ENCODE measurements around the gene TTC6. TPM values are rescaled to one million over a fixed set of nuclear protein-coding genes. Genes with fewer than 3 reads are reported as not detected.

The TTC6 gene
- total and polyA plus RNA-seq, 4 donors, result 0.74 to 21.7 (median 3.6) TPM

DNA sequence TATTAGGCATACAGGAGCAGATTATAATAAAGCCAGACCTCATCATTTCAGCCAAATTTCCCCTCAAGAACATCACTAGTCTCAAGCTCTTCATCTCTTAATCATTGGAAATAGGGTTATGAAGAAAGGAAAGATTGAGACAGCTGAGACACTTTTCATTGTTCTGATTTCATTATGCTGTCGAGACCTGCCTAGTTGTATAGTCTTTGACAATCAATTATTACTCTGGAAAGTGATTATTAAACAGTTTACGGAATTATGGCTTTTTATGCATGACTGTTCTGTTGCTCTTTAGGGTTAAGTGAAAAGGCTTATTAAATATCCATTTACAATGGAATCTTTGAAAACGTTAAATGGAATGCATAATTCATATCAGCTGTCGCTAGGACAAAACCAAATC, 48.3 kb downstream of the TTC6 start:
- 87% methylated on average over 4 of the region's 4 CpGs for WGBS
- no peaks in the 10 kb centered on the region for H3K27me3 ChIP-seq (ENCODE audit: control insufficient read depth in 4 of 4, insufficient read depth in 4 of 4, low read length in 3 of 4)
- no peaks in the 10 kb centered on the region for H3K9me3 ChIP-seq (ENCODE audit: control insufficient read depth in 4 of 4, low read length in 3 of 4)
- no peak overlapping the region for H3K27ac ChIP-seq (ENCODE audit: low read depth in 1 of 2, low read length in 2 of 2)
- no peak overlapping the region for H3K4me3 ChIP-seq (ENCODE audit: low read depth in 1 of 3, low read length in 3 of 3)
- no peaks in the 10 kb centered on the region for H3K4me1 ChIP-seq (ENCODE audit: control insufficient read depth in 4 of 4, insufficient read depth in 4 of 4, low read length in 3 of 4)
- TF ChIP-seq RXRA (IDR thresholded peaks at IDR 0.05) (no peak), GABPA (IDR thresholded peaks at IDR 0.05 in 1 of 2, conservative IDR thresholded peaks at IDR 0.05 in 1 of 2) (no peak), FOXA2 (IDR thresholded peaks at IDR 0.05) (no peak), NR2F2 (IDR thresholded peaks at IDR 0.05) (no peak), ZBTB33 (IDR thresholded peaks at IDR 0.05) (no peak), YY1 (IDR thresholded peaks at IDR 0.05) (no peak), MAX (IDR thresholded peaks at IDR 0.05) (no peak), FOXA1 (IDR thresholded peaks at IDR 0.05) (no peak), RAD21 (IDR thresholded peaks at IDR 0.05) (no peak), TAF1 (conservative IDR thresholded peaks at IDR 0.05) (no peak)
- TF ChIP-seq, protein P1, sequence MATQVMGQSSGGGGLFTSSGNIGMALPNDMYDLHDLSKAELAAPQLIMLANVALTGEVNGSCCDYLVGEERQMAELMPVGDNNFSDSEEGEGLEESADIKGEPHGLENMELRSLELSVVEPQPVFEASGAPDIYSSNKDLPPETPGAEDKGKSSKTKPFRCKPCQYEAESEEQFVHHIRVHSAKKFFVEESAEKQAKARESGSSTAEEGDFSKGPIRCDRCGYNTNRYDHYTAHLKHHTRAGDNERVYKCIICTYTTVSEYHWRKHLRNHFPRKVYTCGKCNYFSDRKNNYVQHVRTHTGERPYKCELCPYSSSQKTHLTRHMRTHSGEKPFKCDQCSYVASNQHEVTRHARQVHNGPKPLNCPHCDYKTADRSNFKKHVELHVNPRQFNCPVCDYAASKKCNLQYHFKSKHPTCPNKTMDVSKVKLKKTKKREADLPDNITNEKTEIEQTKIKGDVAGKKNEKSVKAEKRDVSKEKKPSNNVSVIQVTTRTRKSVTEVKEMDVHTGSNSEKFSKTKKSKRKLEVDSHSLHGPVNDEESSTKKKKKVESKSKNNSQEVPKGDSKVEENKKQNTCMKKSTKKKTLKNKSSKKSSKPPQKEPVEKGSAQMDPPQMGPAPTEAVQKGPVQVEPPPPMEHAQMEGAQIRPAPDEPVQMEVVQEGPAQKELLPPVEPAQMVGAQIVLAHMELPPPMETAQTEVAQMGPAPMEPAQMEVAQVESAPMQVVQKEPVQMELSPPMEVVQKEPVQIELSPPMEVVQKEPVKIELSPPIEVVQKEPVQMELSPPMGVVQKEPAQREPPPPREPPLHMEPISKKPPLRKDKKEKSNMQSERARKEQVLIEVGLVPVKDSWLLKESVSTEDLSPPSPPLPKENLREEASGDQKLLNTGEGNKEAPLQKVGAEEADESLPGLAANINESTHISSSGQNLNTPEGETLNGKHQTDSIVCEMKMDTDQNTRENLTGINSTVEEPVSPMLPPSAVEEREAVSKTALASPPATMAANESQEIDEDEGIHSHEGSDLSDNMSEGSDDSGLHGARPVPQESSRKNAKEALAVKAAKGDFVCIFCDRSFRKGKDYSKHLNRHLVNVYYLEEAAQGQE (IDR thresholded peaks at IDR 0.05), result no peak
- DNase-seq (ENCODE audit: low spot score), result no peak
- H3K36me3 ChIP-seq (ENCODE audit: control insufficient read depth in 4 of 4, insufficient read depth in 3 of 4, low read depth in 1 of 4, low read length in 3 of 4), result no peaks in the 10 kb centered on the region
- no peak overlapping the region for H3K9ac ChIP-seq (ENCODE audit: low read depth in 1 of 2, low read length in 2 of 2)

Other genes with a start within 250 kb of the TTC6 start
- gene FOXA1, start 380 bp upstream of the TTC6 start, total RNA-seq, result 10 to 100 TPM in 1 of 2 donors, 1 to 10 TPM in 1; 8.0 to 37.5 TPM
- gene FOXA1, start 380 bp upstream of the TTC6 start, polyA plus RNA-seq, result 10 to 100 TPM; 13.0 to 19.2 TPM

Measured in liver (tissue), 9 donors.